Activated CD4-positive, alpha-beta T cell treated with anti-CD3 and anti-CD28 coated beads for 4 hours (primary cell): ENCODE results near the gene SLC35A1.
"Not testable (repeated sequence)": the region's sequence is repeated elsewhere in the genome, so short reads cannot be mapped to it uniquely, and the experiment has no call there.

Experiments used
- DNase-seq, 2 donors: peaks; one replicate each; pipeline ENCODE4 v3.0.0-alpha.2; 2020

Gene SLC35A1, protein sequence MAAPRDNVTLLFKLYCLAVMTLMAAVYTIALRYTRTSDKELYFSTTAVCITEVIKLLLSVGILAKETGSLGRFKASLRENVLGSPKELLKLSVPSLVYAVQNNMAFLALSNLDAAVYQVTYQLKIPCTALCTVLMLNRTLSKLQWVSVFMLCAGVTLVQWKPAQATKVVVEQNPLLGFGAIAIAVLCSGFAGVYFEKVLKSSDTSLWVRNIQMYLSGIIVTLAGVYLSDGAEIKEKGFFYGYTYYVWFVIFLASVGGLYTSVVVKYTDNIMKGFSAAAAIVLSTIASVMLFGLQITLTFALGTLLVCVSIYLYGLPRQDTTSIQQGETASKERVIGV

GRCh38 chr6:87472525-87473418 lies at the start of gene SLC35A1:
SLC35A1 (plus strand) TSS chr6:87472974; CDS start chr6:87473004, 30 bp downstream.
- peak; percentile 83 to 85 for DNase-seq

GRCh38 chr6:87426789-87427188 lies 46.0 kb upstream of the SLC35A1 start:
- no peak for DNase-seq

- no peak for DNase-seq
These were observed 42.3 kb upstream of the SLC35A1 start for GRCh38 chr6:87430499-87430898.

DNA sequence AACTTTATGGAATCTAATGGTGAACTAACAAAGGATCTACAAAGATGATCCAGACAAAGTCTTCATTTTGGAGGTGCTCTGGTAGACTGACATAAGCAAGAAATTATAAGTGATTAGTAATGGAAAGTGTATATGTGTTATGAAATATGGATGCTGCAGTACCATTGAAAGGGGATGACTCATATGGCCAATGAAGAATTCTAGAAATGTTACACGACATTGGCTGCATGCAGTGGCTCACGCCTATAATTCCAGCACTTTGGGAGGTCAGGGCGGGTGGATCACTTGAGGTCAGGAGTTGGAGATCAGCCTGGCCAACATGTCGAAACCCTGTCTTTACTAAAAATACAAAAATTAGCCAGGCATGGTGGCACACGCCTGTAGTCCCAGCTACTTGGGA lies 41.5 kb upstream of the SLC35A1 start:
- no peak for DNase-seq

DNA sequence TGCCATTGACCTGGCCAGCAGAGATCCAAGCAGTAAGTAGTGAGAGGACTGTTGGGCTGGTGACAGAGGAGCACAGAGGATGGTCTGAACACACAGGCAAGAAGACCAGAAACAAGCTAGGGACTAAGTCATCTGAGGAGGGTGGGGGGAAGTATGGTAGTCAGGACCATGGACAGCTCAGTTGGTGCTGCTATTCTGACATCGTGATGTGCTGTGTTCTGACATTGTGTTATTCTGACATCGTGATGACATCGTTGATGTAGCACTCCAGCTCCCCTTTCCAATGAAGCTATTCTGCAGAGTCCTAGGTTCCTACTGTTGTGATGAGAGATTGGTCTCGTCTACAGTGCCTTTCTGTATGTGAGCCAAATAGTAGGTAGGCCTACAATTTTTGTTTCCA lies 36.3 kb upstream of the SLC35A1 start:
- DNase-seq: peak; percentile 19 to 28

GRCh38 chr6:87441711-87442110 lies 31.1 kb upstream of the SLC35A1 start:
- no peak for DNase-seq

DNA sequence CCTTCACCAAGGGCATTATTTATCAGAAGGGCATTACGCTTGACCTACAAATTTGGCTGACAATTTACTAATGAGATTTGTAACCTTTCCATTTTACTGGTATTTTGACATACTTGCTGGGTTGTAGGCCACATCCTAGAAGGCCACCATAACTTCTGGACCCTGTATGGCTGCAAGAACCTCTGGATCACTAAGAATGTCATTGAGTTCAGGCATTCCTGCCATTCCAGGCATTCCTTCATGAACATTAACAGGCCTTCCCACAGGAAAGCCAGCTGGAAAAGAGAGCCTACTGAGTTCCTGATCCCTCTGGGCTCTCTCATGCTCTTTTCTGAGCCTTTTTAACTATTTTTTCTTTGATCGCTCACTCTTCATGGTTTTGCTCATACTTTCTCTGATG lies 28.4 kb upstream of the SLC35A1 start:
- DNase-seq: no peak

DNA sequence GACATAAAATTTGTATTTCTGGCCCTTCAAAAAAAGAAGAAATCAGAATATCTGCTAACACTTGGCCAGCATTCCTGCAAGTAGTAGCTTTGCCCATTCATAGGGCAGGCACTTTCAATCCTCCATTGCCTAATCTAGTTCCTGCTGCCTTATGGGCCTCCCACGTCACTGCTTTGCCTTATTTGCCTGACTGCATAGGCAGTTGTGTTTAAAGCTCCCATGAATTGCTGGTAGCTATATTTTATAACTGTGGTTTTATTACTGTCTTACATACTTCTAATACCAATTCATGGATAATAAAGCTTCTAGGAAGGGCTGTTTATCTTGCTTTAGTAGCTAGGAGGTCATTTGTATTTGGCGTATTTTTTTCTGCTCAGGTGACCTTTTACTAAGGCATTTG lies 7.7 kb upstream of the SLC35A1 start:
- no peak for DNase-seq

DNA sequence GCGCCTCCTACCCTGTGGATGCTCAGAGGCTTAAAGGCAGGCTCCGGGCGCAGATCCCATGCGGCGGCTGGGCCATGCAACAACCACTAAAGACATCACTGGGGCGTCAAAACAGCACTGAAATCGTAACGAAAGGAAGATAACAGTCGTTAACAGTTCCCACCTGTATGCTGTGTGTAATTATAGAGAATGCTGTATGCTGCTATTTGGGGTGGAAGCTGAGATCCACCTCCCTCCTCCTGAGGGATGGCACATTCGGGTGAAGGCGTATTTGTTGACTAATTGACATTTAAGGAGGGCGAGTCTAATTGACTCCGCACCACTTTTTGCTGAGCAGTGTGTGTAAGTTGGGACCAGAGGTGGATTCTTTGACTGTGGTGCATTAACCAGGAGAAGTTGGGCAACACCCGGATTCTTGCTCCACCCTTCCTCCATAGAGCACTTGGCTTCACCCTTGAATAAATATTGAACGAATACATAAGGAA lies 687 bp downstream of the SLC35A1 start:
- DNase-seq: peak; percentile 54 to 58

GRCh38 chr6:87481931-87482330 lies 9.2 kb downstream of the SLC35A1 start:
- DNase-seq: no peak

GRCh38 chr6:87482366-87482765 lies 9.6 kb downstream of the SLC35A1 start:
- DNase-seq: no peak

GRCh38 chr6:87483929-87484328 lies 11.2 kb downstream of the SLC35A1 start:
- DNase-seq: peak in 1 of 2 donors; percentile 13

- DNase-seq: no peak
These were observed 11.7 kb downstream of the SLC35A1 start for GRCh38 chr6:87484491-87484890.

DNA sequence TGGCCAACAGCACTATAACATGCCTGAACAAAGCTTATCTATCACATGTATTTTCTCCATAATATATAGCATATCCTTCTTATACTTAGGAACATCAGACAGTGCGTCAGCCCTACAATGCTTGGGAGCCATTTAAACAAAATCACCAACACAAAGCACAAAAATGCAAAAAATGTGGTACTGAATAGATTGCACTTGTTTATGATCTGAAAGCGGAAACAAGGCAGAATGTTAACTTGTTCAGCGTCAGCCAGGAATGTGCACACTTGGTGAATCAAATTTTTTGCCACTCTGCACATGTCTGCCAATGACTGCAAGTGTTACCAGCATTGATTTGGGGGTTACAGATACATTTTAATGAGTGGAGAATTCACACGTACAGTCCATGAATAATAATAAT lies 14.8 kb downstream of the SLC35A1 start:
- no peak for DNase-seq

- DNase-seq: not testable (repeated sequence)
These were observed 16.6 kb downstream of the SLC35A1 start for GRCh38 chr6:87489326-87489725.

- DNase-seq: no peak
These were observed 22.1 kb downstream of the SLC35A1 start for GRCh38 chr6:87494761-87495422.

- DNase-seq: no peak
These were observed 25.3 kb downstream of the SLC35A1 start for GRCh38 chr6:87498048-87498447.

- DNase-seq: no peak
These were observed 29.2 kb downstream of the SLC35A1 start for GRCh38 chr6:87501809-87502572.

DNA sequence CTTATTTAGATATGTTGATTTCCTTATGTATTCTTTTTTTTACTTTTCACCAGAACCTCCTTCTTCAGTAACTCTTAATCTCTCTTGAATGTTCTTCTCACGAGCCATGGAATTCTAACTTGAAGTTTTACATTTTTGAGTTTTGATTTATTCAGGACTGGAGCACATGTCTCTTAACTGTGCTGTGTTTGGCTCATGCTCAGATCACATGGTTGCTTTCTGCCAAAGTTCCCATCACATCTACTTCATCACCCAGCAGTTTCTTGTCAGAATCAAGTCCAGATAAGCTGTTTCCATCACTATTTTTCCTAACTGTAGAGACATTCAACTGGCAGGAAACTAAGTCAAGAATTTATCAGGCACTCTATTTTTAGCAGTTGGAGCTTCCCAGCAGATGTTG lies 31.7 kb downstream of the SLC35A1 start:
- no peak for DNase-seq

- no peak for DNase-seq
These were observed 42.1 kb downstream of the SLC35A1 start for GRCh38 chr6:87514831-87515230.

DNA sequence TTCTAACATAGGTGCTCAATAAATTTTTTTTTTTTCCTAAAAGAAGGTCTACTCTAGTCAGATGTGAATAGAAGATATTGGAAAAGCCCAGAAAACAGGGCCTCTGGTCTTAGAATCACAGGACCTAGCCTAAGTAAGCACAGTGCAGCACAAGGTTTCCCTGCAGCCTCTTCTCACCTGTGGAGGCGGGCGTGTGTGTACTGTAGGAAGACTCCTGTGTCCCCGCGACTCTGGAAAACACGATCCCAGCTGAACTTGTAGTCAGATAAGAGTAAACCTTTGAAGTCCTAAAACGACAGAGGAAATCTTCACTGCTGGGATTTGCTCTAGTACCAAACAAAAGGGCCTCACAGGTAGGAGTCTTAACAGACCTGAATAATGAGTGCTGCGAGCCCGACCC lies 45.7 kb downstream of the SLC35A1 start:
- no peak for DNase-seq

DNA sequence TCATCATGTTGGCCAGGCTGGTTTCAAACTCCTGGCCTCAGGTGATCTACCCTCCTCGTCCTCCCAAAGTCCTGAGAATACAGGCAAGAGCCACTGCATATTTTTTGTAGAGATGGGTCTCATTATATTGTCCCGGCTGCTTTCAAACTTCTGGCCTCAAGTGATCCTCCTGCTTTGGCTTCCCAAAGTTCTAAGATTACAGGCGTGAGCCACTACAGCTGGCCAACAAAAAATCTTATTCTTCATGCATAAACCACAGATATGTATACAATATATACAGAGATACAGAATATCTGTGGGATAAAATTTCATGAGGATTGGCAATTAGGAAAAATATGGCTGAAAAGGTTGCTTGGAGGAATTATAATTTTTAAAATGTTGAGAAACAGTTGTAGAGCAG lies 49.9 kb downstream of the SLC35A1 start:
- no peak for DNase-seq

DNA sequence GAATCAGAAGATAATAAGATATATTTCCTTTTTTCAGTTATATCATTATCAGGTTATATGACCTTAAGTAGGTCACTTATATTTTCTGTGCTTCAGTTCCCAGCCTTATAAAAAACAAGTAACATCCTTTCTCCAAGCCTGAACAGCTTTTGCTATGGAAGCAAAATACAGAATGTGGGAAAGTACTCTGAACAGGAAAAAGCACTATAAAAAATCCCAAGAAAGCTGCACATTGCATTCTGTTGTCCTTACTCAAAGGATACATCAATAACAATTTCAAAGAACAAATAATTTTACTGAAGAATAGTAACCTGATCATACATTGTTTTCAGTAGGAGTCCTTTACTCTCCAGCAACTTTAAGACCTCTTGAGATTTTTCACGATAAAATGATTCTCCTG lies 56.4 kb downstream of the SLC35A1 start:
- no peak for DNase-seq
